GM12878 (cell line): Measurements from ENCODE around the gene PDGFB. TPM values are rescaled to one million over a fixed set of nuclear protein-coding genes. Genes with fewer than 3 reads are reported as not detected.

Source experiments
- CBX5 ChIP-seq: sonication (generic); IDR thresholded peaks from 2 replicates; pipeline ENCODE4 v1.6.1; 2016; ENCODE audit warnings: low read depth, moderate library complexity, mild to moderate bottlenecking, inconsistent platforms
- FOXK2 ChIP-seq: fragments of 450-650 bp; IDR thresholded peaks from 2 replicates; pipeline ENCODE4 v1.6.1; 2017; ENCODE audit warnings: mild to moderate bottlenecking, moderate library complexity
- IRF4 ChIP-seq: IDR thresholded peaks from 2 replicates; pipeline ENCODE4 v1.6.1; 2011; ENCODE audit warnings: low read depth, low read length
- JUNB ChIP-seq: IDR thresholded peaks from 2 replicates; pipeline ENCODE4 v1.6.1; 2016; ENCODE audit warnings: antibody characterized with exemption, mild to moderate bottlenecking
- PBX3 ChIP-seq: IDR thresholded peaks from 2 replicates; pipeline ENCODE4 v1.6.1; 2011; ENCODE audit warnings: mild to moderate bottlenecking, low read depth, low read length, moderate library complexity; ENCODE audit not compliant: insufficient replicate concordance
- POLR2A ChIP-seq: IDR thresholded peaks from 2 replicates; pipeline ENCODE4 v1.6.1; 2011; ENCODE audit warnings: low read depth, mild to moderate bottlenecking, low read length
- RBBP5 ChIP-seq: fragments of 200-600 bp; sonication (generic); conservative IDR thresholded peaks from 2 replicates; pipeline ENCODE4 v1.6.1; 2016
- STAT1 ChIP-seq: fragments of 450-650 bp; conservative IDR thresholded peaks from 2 replicates; pipeline ENCODE4 v1.6.1; 2014; ENCODE audit warnings: antibody characterized with exemption, mild to moderate bottlenecking
- USF2 ChIP-seq: IDR thresholded peaks from 2 replicates; pipeline ENCODE4 v1.6.1; 2011; ENCODE audit warnings: low read depth, low read length, improper control_type of control experiment, borderline replicate concordance
- ZNF207 ChIP-seq: fragments of 450-650 bp; IDR thresholded peaks from 2 replicates; pipeline ENCODE4 v1.6.1; 2014; ENCODE audit warnings: antibody characterized with exemption, mild to moderate bottlenecking, borderline replicate concordance
- ZNF24 ChIP-seq: fragments of 450-650 bp; IDR thresholded peaks from 2 replicates; pipeline ENCODE4 v1.6.1; 2017; ENCODE audit warnings: antibody characterized with exemption, mild to moderate bottlenecking
- ZSCAN29 ChIP-seq: fragments of 450-650 bp; IDR thresholded peaks from 2 replicates; pipeline ENCODE4 v1.6.1; 2017; ENCODE audit warnings: mild to moderate bottlenecking, moderate library complexity
- polyA plus RNA-seq, 11 experiments: library from polyadenylated mRNA; depleted of rRNA in 4 of 11; unstranded in 6 of 11; stranded (reverse) in 5 of 11; fragments of >200 nt; fragmentation: Nextera tagmentation in 4 of 11; fragmentation: Illumina TruSeq in 1 of 11; extraction: Ambion mirVana in 4 of 11; extraction: Trizol in 1 of 11; gene quantifications; 1 replicate in 1 of 11; 2 replicates in 10 of 11; pipeline versions ENCODE4 v1.2.1 to v1.2.3, GENCODE V29; 2011 to 2016; ENCODE audit warnings: inconsistent platforms in 2 of 11, missing spikeins in 2 of 11, low read depth in 1 of 11
- total RNA-seq, 4 experiments: library from RNA; depleted of rRNA in 3 of 4; stranded (reverse); fragments of >200 nt in 3 of 4; fragmentation: Illumina TruSeq in 1 of 4; extraction: Trizol in 1 of 4; gene quantifications; 2 replicates each; pipeline versions ENCODE4 v1.2.1 to v1.2.3, GENCODE V29; 2013 to 2021
- TF ChIP-seq, protein P1 (sequence below): fragments of 450-650 bp; IDR thresholded peaks from 2 replicates; pipeline ENCODE4 v1.6.1; 2017; ENCODE audit warnings: mild to moderate bottlenecking, low read depth, inconsistent platforms; ENCODE audit not compliant: poor library complexity, severe bottlenecking
- TF ChIP-seq, protein P2 (sequence below): fragments of 450-650 bp; IDR thresholded peaks from 2 replicates; pipeline ENCODE4 v1.6.1; 2017; ENCODE audit warnings: mild to moderate bottlenecking, moderate library complexity
- TF ChIP-seq, protein P3 (sequence below): IDR thresholded peaks from 2 replicates; pipeline ENCODE4 v1.6.1; 2012; ENCODE audit warnings: low read depth, low read length, improper control_type of control experiment
- TF ChIP-seq, protein P4 (sequence below): fragments of 450-650 bp; formaldehyde crosslinking; IDR thresholded peaks from 2 replicates; pipeline ENCODE4 v1.4.0; 2020; ENCODE audit warnings: mild to moderate bottlenecking, moderate library complexity

Gene PDGFB
- total and polyA plus RNA-seq, 10 of the 15 experiments (the other 5 are each of a cell fraction or from before 2014, with no cell fraction given), result 0.13 to 1.1 (median 0.56) TPM; not detected in 1

DNA sequence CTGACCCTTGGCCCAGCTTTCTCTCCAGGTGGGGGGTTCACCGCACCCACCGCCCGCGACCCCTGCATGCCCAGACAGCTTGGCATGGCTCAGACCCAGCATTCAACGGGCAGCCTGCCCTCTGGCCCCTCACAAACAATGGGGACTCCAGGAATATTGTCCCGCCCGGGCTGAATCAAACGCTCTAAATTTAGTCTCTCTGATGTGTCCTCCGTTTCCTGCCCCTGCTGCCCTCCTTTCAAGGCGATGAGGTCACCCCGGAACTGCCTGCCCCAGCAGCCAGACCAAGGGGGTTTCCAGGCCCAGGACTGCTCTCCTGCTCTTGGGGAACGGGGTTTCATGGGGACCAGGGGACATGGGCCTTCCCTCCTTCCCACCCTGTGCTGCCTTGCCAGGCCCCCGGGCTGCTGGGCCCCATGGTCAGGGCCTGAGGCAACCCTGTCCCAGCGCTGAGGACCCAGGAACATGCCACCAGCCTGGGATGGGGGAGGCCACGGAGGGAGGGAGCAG is 10.1 kb upstream of the PDGFB start (continued):
- TF ChIP-seq ZNF207 (no peak), POLR2A (peak; percentile 75), CBX5 (no peak), ZNF24 (no peak), JUNB (0 out of 2 replicates have a peak, but pooled peaks have one; percentile 57), ZSCAN29 (no peak), PBX3 (no peak), IRF4 (no peak), USF2 (no peak), FOXK2 (no peak), STAT1 (no peak), RBBP5 (no peak)
- TF ChIP-seq, protein P1, sequence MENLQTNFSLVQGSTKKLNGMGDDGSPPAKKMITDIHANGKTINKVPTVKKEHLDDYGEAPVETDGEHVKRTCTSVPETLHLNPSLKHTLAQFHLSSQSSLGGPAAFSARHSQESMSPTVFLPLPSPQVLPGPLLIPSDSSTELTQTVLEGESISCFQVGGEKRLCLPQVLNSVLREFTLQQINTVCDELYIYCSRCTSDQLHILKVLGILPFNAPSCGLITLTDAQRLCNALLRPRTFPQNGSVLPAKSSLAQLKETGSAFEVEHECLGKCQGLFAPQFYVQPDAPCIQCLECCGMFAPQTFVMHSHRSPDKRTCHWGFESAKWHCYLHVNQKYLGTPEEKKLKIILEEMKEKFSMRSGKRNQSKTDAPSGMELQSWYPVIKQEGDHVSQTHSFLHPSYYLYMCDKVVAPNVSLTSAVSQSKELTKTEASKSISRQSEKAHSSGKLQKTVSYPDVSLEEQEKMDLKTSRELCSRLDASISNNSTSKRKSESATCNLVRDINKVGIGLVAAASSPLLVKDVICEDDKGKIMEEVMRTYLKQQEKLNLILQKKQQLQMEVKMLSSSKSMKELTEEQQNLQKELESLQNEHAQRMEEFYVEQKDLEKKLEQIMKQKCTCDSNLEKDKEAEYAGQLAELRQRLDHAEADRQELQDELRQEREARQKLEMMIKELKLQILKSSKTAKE, result no peak
- TF ChIP-seq, protein P2, sequence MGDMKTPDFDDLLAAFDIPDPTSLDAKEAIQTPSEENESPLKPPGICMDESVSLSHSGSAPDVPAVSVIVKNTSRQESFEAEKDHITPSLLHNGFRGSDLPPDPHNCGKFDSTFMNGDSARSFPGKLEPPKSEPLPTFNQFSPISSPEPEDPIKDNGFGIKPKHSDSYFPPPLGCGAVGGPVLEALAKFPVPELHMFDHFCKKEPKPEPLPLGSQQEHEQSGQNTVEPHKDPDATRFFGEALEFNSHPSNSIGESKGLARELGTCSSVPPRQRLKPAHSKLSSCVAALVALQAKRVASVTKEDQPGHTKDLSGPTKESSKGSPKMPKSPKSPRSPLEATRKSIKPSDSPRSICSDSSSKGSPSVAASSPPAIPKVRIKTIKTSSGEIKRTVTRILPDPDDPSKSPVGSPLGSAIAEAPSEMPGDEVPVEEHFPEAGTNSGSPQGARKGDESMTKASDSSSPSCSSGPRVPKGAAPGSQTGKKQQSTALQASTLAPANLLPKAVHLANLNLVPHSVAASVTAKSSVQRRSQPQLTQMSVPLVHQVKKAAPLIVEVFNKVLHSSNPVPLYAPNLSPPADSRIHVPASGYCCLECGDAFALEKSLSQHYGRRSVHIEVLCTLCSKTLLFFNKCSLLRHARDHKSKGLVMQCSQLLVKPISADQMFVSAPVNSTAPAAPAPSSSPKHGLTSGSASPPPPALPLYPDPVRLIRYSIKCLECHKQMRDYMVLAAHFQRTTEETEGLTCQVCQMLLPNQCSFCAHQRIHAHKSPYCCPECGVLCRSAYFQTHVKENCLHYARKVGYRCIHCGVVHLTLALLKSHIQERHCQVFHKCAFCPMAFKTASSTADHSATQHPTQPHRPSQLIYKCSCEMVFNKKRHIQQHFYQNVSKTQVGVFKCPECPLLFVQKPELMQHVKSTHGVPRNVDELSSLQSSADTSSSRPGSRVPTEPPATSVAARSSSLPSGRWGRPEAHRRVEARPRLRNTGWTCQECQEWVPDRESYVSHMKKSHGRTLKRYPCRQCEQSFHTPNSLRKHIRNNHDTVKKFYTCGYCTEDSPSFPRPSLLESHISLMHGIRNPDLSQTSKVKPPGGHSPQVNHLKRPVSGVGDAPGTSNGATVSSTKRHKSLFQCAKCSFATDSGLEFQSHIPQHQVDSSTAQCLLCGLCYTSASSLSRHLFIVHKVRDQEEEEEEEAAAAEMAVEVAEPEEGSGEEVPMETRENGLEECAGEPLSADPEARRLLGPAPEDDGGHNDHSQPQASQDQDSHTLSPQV, result no peak
- TF ChIP-seq, protein P3, sequence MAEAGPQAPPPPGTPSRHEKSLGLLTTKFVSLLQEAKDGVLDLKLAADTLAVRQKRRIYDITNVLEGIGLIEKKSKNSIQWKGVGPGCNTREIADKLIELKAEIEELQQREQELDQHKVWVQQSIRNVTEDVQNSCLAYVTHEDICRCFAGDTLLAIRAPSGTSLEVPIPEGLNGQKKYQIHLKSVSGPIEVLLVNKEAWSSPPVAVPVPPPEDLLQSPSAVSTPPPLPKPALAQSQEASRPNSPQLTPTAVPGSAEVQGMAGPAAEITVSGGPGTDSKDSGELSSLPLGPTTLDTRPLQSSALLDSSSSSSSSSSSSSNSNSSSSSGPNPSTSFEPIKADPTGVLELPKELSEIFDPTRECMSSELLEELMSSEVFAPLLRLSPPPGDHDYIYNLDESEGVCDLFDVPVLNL, result no peak
- TF ChIP-seq, protein P4, sequence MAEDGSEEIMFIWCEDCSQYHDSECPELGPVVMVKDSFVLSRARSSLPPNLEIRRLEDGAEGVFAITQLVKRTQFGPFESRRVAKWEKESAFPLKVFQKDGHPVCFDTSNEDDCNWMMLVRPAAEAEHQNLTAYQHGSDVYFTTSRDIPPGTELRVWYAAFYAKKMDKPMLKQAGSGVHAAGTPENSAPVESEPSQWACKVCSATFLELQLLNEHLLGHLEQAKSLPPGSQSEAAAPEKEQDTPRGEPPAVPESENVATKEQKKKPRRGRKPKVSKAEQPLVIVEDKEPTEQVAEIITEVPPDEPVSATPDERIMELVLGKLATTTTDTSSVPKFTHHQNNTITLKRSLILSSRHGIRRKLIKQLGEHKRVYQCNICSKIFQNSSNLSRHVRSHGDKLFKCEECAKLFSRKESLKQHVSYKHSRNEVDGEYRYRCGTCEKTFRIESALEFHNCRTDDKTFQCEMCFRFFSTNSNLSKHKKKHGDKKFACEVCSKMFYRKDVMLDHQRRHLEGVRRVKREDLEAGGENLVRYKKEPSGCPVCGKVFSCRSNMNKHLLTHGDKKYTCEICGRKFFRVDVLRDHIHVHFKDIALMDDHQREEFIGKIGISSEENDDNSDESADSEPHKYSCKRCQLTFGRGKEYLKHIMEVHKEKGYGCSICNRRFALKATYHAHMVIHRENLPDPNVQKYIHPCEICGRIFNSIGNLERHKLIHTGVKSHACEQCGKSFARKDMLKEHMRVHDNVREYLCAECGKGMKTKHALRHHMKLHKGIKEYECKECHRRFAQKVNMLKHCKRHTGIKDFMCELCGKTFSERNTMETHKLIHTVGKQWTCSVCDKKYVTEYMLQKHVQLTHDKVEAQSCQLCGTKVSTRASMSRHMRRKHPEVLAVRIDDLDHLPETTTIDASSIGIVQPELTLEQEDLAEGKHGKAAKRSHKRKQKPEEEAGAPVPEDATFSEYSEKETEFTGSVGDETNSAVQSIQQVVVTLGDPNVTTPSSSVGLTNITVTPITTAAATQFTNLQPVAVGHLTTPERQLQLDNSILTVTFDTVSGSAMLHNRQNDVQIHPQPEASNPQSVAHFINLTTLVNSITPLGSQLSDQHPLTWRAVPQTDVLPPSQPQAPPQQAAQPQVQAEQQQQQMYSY (CRISPR knock-in tag), result no peak
